WTC11 (cell line): ENCODE measurements around the gene ACR. TPM values are rescaled to one million over a fixed set of nuclear protein-coding genes. Genes with fewer than 3 reads are reported as not detected.

Experiments
- ATAC-seq: fragments of 200-7000 bp; cut with Tn5 transposase; 2 replicates; pipeline ENCODE4 v1.10.0; 2021; ENCODE audit warnings: mild to moderate bottlenecking, moderate library complexity
- CTCF ChIA-PET: fragments of 300-600 bp; sonication (Branson Sonifier 250); formaldehyde crosslinking; loops from one replicate; lab custom pipeline; 2021; ENCODE audit warnings: antibody characterized with exemption; lab: Charles Lee
- POLR2A ChIA-PET: fragments of 350-600 bp; sonication (Branson Sonifier 250); formaldehyde crosslinking; loops from one replicate; lab custom pipeline; 2021; ENCODE audit warnings: antibody characterized with exemption; lab: Charles Lee
- DNase-seq: peaks from one replicate; pipeline ENCODE4 v3.0.0; 2021; ENCODE audit warnings: low spot score
- H3K27ac Mint-ChIP-seq: 2 replicates; pipeline ENCODE4 v1.8.0; 2021; ENCODE audit warnings: mixed read lengths
- H3K27me3 Mint-ChIP-seq: 2 replicates; pipeline ENCODE4 v1.8.0; 2021; ENCODE audit warnings: low read depth, mild to moderate bottlenecking, moderate library complexity, mixed read lengths
- H3K36me3 Mint-ChIP-seq: 2 replicates; pipeline ENCODE4 v1.8.0; 2021; ENCODE audit warnings: mixed read lengths
- H3K4me1 Mint-ChIP-seq: 2 replicates; pipeline ENCODE4 v1.8.0; 2022; ENCODE audit warnings: mixed read lengths
- H3K4me3 Mint-ChIP-seq: 2 replicates; pipeline ENCODE4 v1.8.0; 2021; ENCODE audit warnings: mild to moderate bottlenecking, moderate library complexity, mixed read lengths
- H3K9me3 Mint-ChIP-seq: 2 replicates; pipeline ENCODE4 v1.8.0; 2021; ENCODE audit warnings: mixed read lengths
- CREB1 ChIP-seq: sonication (generic); formaldehyde crosslinking; IDR thresholded peaks from 2 replicates; pipeline ENCODE4 v1.8.0; 2023; ENCODE audit warnings: mild to moderate bottlenecking, missing genetic modification reagents
- CTCF ChIP-seq: fragments of 200-600 bp; IDR thresholded peaks from 2 replicates; pipeline ENCODE4 v1.8.0; 2022; ENCODE audit warnings: antibody characterized with exemption
- E2F1 ChIP-seq: sonication (generic); formaldehyde crosslinking; IDR thresholded peaks from 2 replicates; pipeline ENCODE4 v1.8.0; 2022; ENCODE audit warnings: mild to moderate bottlenecking, missing genetic modification reagents
- ELF4 ChIP-seq: sonication (generic); formaldehyde crosslinking; IDR thresholded peaks from 2 replicates; pipeline ENCODE4 v1.8.1; 2022; ENCODE audit warnings: low read depth, mild to moderate bottlenecking, moderate library complexity, missing genetic modification reagents
- FOXJ3 ChIP-seq: sonication (generic); formaldehyde crosslinking; IDR thresholded peaks from 2 replicates; pipeline ENCODE4 v1.9.0; 2021; ENCODE audit warnings: missing genetic modification reagents, mild to moderate bottlenecking, borderline replicate concordance
- GTF2I ChIP-seq: fragments of 250-450 bp; sonication (Bioruptor Pico); conservative IDR thresholded peaks from 2 replicates; pipeline ENCODE4 v1.4.0; 2021; ENCODE audit warnings: mild to moderate bottlenecking
- IRF2 ChIP-seq: sonication (generic); formaldehyde crosslinking; IDR thresholded peaks from 2 replicates; pipeline ENCODE4 v1.8.0; 2022; ENCODE audit warnings: low read depth, missing genetic modification reagents, borderline replicate concordance
- MAX ChIP-seq: sonication (generic); formaldehyde crosslinking; IDR thresholded peaks from 2 replicates; pipeline ENCODE4 v1.8.0; 2022; ENCODE audit warnings: mild to moderate bottlenecking, missing genetic modification reagents
- PREB ChIP-seq: sonication (generic); formaldehyde crosslinking; IDR thresholded peaks from 2 replicates; pipeline ENCODE4 v1.8.1; 2022; ENCODE audit warnings: mild to moderate bottlenecking, missing genetic modification reagents, moderate library complexity, borderline replicate concordance
- RELA ChIP-seq: sonication (generic); formaldehyde crosslinking; IDR thresholded peaks from 2 replicates; pipeline ENCODE4 v1.8.1; 2022; ENCODE audit warnings: missing genetic modification reagents, mild to moderate bottlenecking, borderline replicate concordance
- RORB ChIP-seq: fragments of 250-450 bp; sonication (Bioruptor Pico); IDR thresholded peaks from 2 replicates; pipeline ENCODE4 v1.9.0; 2021; ENCODE audit warnings: mild to moderate bottlenecking
- SMAD4 ChIP-seq: sonication (generic); formaldehyde crosslinking; IDR thresholded peaks from 2 replicates; pipeline ENCODE4 v1.8.0; 2022; ENCODE audit warnings: mild to moderate bottlenecking, missing genetic modification reagents
- SP1 ChIP-seq: sonication (generic); formaldehyde crosslinking; conservative IDR thresholded peaks from 2 replicates; pipeline ENCODE4 v1.8.1; 2022; ENCODE audit warnings: missing genetic modification reagents
- TP53 ChIP-seq: sonication (generic); formaldehyde crosslinking; IDR thresholded peaks from 2 replicates; pipeline ENCODE4 v1.8.1; 2023; ENCODE audit warnings: mild to moderate bottlenecking, missing genetic modification reagents
- ZBTB21 ChIP-seq: sonication (generic); formaldehyde crosslinking; IDR thresholded peaks from 2 replicates; pipeline ENCODE4 v1.8.1; 2023; ENCODE audit warnings: mild to moderate bottlenecking, missing genetic modification reagents, borderline replicate concordance
- ZNF121 ChIP-seq: sonication (generic); formaldehyde crosslinking; IDR thresholded peaks from 2 replicates; pipeline ENCODE4 v1.8.0; 2023; ENCODE audit warnings: missing genetic modification reagents
- total RNA-seq: library from RNA; stranded (reverse); gene quantifications from 3 replicates; pipeline ENCODE4 v1.2.3, GENCODE V29; 2021
- TF ChIP-seq, protein P1 (sequence below): fragments of 250-450 bp; sonication (Bioruptor Pico); IDR thresholded peaks from 2 replicates; pipeline ENCODE4 v1.9.0; 2021; ENCODE audit warnings: mild to moderate bottlenecking
- TF ChIP-seq, protein P2 (sequence below): sonication (generic); formaldehyde crosslinking; IDR thresholded peaks from 2 replicates; pipeline ENCODE4 v1.8.1; 2023; ENCODE audit warnings: mild to moderate bottlenecking, moderate library complexity, missing genetic modification reagents

Gene ACR
- total RNA-seq, 1 experiment from 2014 or later: 0.46 TPM

GRCh38 chr22:50695421-50696250 lies 42.4 kb upstream of the ACR start:
- DNase-seq (peak; percentile 5), ATAC-seq (no peak)
- CTCF ChIA-PET: interaction anchor here (1.1 to 5.4 kb wide), 8 partner anchors 11 to 170 kb away, joined by 3 to 78 read pairs (median 6); partner anchors contain the start of genes ARSA, CHKB and SCO2
- Mint-ChIP-seq H3K27me3 (peaks cover 37% of the 10 kb centered on the region), H3K4me3 (peak overlapping the region; percentile 73), H3K9me3 (no peaks in the 10 kb centered on the region), H3K4me1 (peaks cover 8% of the 10 kb centered on the region), H3K36me3 (no peaks in the 10 kb centered on the region), H3K27ac (no peak overlapping the region)
- POLR2A ChIA-PET: no interaction called here
- TF ChIP-seq FOXJ3 (CRISPR knock-in tag): no peak
- TF ChIP-seq MAX (CRISPR knock-in tag): no peak
- no peak for TF ChIP-seq ELF4 (CRISPR knock-in tag)
- no peak for TF ChIP-seq RORB (CRISPR knock-in tag)

- Mint-ChIP-seq H3K27ac (no peak overlapping the region), H3K27me3 (peaks cover 37% of the 10 kb centered on the region), H3K4me1 (peaks cover 8% of the 10 kb centered on the region), H3K36me3 (no peaks in the 10 kb centered on the region), H3K9me3 (no peaks in the 10 kb centered on the region), H3K4me3 (peak overlapping the region; percentile 73)
- POLR2A ChIA-PET: no interaction called here
- no peak for DNase-seq
- CTCF ChIA-PET: interaction anchor here (0.6 to 5.4 kb wide), 13 partner anchors 12 to 171 kb away, joined by 3 to 78 read pairs (median 3); partner anchors contain the start of genes ARSA, CHKB and SCO2
- no peak for ATAC-seq
- TF ChIP-seq, protein P1, sequence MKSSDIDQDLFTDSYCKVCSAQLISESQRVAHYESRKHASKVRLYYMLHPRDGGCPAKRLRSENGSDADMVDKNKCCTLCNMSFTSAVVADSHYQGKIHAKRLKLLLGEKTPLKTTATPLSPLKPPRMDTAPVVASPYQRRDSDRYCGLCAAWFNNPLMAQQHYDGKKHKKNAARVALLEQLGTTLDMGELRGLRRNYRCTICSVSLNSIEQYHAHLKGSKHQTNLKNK (CRISPR knock-in tag): no peak
- TF ChIP-seq SMAD4 (CRISPR knock-in tag) (no peak), PREB (no peak), CREB1 (no peak), IRF2 (CRISPR knock-in tag) (no peak), TP53 (CRISPR knock-in tag) (no peak)
Measured at GRCh38 chr22:50696251-50696798, 41.7 kb upstream of the ACR start.

- peak; percentile 76 for DNase-seq
- no peak overlapping the region for H3K27ac Mint-ChIP-seq
- POLR2A ChIA-PET: no interaction called here
- TF ChIP-seq ZNF121 (CRISPR knock-in tag) (0 out of 2 replicates have a peak, but pooled peaks have one; percentile 2), E2F1 (CRISPR knock-in tag) (no peak), CTCF (peak; percentile 71), RELA (CRISPR knock-in tag) (no peak), MAX (CRISPR knock-in tag) (0 out of 2 replicates have a peak, but pooled peaks have one; percentile 39), SP1 (CRISPR knock-in tag) (0 out of 2 replicates have a peak, but pooled peaks have one; percentile 16), GTF2I (CRISPR knock-in tag) (peak; percentile 90), ZBTB21 (CRISPR knock-in tag) (no peak)
- TF ChIP-seq, protein P2, sequence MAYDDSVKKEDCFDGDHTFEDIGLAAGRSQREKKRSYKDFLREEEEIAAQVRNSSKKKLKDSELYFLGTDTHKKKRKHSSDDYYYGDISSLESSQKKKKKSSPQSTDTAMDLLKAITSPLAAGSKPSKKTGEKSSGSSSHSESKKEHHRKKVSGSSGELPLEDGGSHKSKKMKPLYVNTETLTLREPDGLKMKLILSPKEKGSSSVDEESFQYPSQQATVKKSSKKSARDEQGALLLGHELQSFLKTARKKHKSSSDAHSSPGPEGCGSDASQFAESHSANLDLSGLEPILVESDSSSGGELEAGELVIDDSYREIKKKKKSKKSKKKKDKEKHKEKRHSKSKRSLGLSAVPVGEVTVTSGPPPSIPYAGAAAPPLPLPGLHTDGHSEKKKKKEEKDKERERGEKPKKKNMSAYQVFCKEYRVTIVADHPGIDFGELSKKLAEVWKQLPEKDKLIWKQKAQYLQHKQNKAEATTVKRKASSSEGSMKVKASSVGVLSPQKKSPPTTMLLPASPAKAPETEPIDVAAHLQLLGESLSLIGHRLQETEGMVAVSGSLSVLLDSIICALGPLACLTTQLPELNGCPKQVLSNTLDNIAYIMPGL (CRISPR knock-in tag): peak; percentile 73; the same call in 1 of the 2 replicates
- TF ChIP-seq, all 79 proteins: peak for 6
- Mint-ChIP-seq H3K36me3 (no peaks in the 10 kb centered on the region), H3K4me1 (peaks cover 8% of the 10 kb centered on the region), H3K9me3 (no peaks in the 10 kb centered on the region), H3K4me3 (peak overlapping the region; percentile 73), H3K27me3 (peaks cover 37% of the 10 kb centered on the region)
- ATAC-seq: peak; percentile 55
- CTCF ChIA-PET: interaction anchor here (0.6 to 5.4 kb wide), 17 partner anchors 25 to 189 kb away, joined by 3 to 78 read pairs (median 4); partner anchors contain the start of genes ARSA, CHKB, LMF2 and NCAPH2
Measured at GRCh38 chr22:50696799-50697561, 41.0 kb upstream of the ACR start.
